MV-4-11 (cell line): ENCODE measurements around the gene NXT2.
"Not testable (repeated sequence)": the region's sequence is repeated elsewhere in the genome, so short reads cannot be mapped to it uniquely, and the experiment has no call there.

ENCODE experiments used
- DNase-seq: peaks from one replicate; lab custom pipeline; 2025; lab: John Stamatoyannopoulos, UW

The NXT2 gene

DNA sequence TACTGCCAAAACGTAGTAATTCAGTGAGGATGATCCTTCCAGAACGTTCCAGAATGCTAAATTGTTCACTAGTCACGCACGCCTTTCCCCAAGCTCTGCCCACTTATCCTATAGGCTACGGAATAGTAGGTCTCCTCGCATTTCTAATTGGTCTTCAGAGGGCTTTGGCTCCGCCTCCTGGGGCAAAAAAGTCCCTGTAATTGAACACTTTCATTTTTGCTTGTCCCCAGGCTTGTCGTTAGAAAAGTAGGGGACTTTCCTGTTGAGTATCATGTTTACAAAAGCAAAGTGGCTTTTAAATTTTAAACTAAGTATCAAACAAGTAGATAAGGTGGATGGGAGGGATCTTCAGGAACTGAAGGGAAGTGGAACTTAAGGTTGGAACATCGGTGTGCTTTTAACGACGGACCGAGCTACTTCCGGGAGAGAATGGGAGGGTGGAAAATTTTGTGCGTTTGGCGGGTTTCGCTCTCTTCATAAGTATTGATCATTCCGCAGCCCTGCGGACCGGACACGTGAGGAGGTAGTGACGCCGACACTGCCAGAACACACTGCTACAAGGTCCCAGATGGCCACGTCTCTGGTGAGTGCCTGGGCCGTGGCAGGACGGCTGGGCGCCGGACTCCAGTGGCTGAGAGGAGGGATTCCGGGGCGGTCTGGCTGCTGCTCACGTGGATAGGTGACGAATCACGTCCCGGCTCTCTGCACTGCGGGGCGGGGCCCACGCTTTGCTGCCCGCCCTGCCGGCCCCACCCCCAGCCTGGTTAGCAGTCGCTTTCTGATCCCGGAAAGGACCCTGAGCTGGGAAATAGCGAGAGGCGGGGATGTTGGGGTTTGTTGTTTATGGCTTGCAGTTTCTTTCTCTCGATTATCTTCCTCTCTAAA lies at the start of gene NXT2:
Gene NXT2 (plus strand): TSS at position 406 of the 885 bp plus-strand sequence. CDS start 163 bp downstream, at position 569.
- DNase-seq, result peak; percentile 88

- peak; percentile 88 for DNase-seq
Observed at GRCh38 chrX:109487640-109488039, 49.0 kb upstream of the NXT2 start.

DNA sequence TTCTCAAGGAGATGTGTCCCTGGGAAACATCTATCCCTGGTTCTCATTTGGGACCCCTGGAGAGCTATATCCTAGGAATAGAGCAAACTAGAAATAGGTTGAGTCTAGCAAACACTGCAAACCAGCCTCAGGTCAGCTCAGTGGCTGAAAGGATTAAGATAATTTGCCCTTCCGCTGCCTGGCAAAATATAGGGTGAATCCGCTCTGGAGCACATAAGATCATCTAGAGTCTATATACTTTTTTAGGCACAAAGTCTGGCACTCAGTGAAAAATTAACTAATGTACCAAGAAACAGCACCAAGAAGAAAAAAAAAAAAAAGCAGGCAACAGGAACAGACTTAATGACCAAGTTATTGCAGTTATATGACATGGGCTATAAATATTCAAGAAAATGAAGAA lies 47.5 kb upstream of the NXT2 start:
- DNase-seq, result no peak

DNA sequence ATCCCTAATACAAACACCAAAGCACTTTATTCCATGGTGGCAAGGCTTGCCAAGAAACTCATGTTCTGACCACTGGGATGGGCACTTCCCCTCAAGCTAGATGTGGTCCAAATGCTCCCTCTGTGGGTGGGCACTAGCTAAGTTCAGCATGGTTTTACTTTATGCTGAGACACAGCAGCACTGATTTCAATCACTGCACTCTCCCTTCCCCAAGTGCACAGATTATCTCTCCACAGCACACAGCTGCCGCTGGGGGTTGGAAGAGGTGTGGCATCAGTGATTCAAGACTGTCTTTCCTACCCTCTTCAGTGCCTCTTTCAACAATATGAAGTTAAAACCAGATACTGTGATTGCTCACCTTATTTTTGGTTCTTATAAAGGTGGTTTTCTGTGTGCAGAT lies 38.2 kb upstream of the NXT2 start:
- no peak for DNase-seq

DNA sequence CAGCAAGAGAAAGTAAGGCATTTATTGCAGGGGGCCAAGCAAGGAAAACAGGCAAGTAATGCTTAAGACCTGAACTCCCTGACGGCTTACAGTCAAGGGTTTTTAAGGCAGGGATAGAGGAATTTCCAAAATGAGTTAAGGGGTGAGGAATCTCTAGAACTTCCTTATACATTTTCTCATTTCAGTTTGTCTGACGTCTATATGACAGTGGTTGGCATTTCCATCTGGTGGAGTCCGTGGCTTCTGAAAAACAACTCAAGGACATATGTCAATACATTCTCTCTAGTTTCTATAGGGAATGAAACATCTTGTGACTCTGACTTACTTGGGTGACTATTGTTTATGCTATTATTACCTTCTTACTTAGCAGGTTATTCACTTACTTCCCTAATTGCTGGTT lies 35.5 kb upstream of the NXT2 start:
- DNase-seq, result no peak

DNA sequence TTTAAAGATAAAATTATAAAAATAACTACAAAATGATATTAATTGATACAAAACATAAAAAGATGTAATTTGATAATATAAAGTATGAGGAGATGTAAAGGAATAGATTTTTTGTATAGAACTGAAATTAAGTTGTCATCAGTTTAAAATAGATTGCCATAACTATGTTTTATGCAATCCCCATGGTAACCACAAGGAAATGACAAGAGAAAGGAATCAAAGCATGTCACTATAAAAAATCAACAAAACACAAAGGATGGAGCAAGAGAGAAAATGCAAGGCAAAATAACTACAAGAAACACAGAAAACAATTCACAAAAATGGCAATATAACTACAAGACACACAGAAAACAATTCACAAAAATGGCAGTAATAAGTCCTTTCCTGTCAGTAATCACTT lies 27.7 kb upstream of the NXT2 start:
- DNase-seq, result no peak

- DNase-seq, result no peak
Observed at GRCh38 chrX:109511113-109511512, 25.5 kb upstream of the NXT2 start.

DNA sequence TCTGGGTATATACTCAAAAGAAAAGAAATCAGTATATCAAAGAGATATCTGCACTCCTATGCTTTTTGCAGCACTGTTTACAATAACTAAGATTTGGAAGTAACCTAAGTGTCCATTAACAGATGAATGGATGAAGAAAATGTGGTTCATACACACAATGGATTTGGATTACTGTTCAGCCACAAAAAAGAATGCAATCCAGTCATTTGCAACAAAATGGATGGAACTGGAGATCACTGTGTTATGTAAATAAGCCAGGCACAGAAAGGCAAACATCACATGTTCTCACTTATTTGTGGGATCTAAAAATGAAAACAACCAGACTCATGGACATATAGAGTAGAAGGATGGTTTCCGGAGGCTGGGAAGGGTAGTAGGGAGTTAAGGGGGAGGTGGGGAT lies 17.6 kb upstream of the NXT2 start:
- DNase-seq, result no peak

GRCh38 chrX:109533005-109533404 lies 3.6 kb upstream of the NXT2 start:
- DNase-seq, result peak; percentile 60

GRCh38 chrX:109533631-109534030 lies 3.0 kb upstream of the NXT2 start:
- DNase-seq, result no peak

- no peak for DNase-seq
Observed at GRCh38 chrX:109534933-109535332, 1.7 kb upstream of the NXT2 start.

DNA sequence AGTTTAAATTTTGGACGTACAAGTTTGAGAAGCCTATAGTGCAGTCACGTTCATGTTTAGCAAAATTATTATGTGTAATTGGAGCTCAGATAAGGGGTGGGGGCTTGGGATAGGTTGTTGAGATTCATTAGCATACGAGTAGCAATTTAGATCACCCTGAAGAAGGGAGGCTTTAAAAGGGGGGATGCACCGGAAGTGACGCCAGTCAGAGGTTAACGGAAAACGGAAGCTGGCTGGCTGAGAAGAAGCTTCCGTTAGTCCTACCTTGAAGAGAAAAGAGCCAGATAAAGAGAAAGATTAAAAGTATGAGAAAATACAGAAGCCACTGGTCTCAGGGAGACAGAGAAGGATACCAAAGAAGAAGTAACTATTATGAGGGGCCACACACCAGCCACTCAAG lies 1.1 kb upstream of the NXT2 start:
- DNase-seq, result no peak

DNA sequence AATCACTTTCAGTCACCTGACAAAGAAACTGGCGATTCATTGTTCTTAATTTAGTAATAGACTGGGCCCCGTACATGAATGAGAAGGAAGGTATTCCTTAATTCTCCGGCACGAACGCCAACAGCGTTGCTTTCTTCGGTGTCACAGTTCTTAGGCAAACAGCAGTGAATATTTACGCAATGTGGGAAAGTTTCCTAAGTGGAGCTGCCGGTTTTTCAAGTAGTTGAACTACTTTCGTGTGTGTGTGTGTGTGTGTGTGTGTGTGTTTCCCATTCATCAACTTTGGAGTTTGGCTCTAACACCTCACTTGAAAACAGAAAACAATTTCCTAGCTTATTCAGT lies 651 bp downstream of the NXT2 start:
- DNase-seq, result peak; percentile 75

DNA sequence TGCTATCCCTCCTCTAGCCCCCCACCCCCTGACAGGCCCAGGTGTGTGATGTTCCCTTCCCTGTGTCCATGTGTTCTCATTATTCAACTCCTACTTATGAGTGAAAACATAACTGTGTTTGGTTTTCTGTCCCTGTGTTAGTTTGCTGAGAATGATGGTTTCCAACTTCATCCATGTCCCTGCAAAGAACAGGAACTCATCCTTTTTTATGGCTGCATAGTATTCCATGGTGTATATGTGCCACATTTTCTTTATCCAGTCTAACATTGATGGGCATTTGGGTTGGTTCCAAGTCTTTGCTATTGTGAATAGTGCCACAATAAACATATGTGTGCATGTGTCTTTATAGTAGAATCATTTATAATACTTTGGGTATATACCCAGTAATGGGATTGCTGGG lies 2.4 kb downstream of the NXT2 start:
- not testable (repeated sequence) for DNase-seq

DNA sequence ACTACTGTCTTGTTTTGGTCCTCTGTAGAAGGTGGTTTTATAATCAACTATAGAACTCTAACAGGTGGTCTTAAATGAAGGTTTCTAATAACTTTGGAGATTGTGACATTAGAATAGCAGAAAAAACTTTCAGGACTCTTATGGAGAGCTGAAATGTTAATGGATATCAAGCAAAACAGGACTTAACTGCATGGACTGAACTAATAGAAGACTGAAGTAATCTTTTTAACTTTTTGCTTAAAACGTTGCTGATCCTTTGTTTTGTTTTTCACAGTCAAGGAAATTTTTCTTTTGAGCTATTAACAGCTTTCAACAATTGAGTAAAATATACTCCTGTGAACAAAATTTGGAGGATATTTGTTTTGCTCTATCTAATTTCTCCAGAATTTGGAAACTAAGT lies 17.2 kb downstream of the NXT2 start:
- peak; percentile 4 for DNase-seq

DNA sequence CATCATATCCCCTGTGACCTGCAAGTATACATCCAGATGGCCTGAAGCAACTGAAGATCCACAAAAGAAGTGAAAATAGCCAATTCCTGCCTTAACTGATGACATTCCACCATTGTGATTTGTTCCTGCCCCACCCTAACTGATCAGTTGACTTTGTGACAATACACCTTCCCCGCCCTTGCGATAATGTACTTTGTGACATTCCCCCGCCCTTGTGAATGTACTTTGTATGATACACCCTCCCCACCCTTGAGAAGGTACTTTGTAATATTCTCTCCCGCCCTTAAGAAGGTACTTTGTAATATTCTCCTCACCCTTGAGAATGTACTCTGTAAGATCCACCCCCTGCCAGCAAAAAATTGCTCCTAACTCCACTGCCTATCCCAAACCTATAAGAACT lies 39.4 kb downstream of the NXT2 start:
- not testable (repeated sequence) for DNase-seq

DNA sequence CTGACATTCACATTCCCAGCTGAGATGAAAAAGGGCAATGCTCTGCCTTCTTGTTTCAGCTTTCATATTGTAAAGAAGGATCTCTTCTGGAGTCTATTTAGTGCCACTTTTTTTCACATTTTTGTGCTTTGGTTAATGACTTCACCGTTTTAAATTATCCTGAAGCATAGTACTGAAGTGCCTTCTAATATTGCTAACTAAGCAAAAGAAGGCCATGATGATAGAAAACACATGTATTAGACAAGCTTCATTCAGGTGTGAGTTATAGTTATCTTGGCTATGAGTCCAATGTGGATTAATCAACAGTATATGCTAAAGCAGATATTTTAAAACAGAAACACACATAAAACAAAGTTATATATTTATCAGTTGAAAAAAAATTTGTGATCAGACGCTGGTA lies 40.4 kb downstream of the NXT2 start:
- no peak for DNase-seq

DNA sequence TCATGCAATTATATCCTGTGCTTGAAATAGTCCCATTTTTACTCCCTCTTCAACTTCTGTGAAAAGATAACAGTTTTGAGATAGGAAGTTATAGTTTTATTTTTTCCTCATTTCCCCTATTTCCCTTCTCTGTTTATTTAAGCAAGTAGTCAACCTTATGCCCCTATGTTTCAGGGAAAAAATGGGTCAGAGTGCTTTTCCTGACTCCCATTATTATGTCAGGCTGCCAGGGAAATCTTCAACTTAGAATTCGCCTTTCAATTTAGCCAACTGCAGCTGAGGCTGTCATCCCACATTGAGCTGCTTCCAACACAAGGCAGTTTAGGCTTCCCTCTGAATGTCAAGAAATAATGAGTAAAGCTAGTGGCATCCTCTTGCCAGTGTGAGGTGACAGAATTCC lies 42.3 kb downstream of the NXT2 start:
- no peak for DNase-seq

DNA sequence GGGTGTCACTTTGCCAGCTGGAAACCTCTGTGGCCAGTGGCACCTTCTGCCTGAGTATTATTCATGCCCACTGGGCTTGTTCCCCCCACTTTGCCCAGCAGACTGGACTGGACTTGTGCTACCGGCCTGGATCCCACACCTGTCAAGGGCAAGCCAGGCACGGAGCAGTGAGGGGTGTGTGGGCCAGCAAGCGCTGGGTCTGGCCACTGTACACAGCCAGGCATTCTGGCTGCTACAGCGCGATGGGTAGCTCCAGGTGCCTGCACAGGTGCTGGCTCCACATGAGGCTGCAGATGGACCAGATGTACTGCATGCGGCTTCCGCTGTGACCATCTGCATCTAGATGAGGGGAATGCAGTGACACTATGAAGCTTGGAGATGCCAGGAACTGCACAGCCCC lies 48.8 kb downstream of the NXT2 start:
- no peak for DNase-seq

DNA sequence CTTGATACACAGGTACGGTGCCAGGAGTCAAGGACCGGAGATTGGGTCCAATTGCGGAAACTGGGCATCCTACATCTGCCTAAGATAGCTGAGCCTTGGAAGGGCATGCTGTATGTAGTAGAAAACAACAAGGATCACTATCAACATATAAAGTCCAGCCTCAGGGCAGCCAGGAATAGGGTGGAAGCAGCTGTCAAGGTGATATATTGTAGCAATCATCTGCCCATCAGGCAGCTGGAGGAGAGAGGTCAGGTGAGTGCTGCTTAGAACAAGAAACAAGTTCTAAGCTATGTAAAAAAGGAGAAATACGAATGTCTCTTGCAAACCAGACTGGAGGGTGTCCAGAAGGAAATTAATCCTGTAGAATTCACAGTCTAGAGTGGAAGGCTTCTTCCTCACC lies 53.5 kb downstream of the NXT2 start:
- no peak for DNase-seq
